ENCODE measurements around the gene PARP6.

- no peak for TF ChIP-seq CTCF (IDR thresholded peaks at IDR 0.05; ENCODE audit: low read depth, low read length, poor library complexity, severe bottlenecking)
- no peak for TF ChIP-seq EZH2phosphoT487 (IDR thresholded peaks at IDR 0.05; ENCODE audit: borderline replicate concordance, low read length)
Measured at GRCh38 chr15:72235298-72235697, 37.1 kb downstream of the PARP6 start.
